ENCODE measurements around the gene EPB42.

The EPB42 gene

GRCh38 chr15:43220991-43221403 lies at the start of gene EPB42:
TSS of gene EPB42 (minus strand) at chr15:43221018. CDS start at chr15:43220825, 193 bp downstream.
- no peak for DNase-seq (ENCODE audit: low read depth, low spot score)
- H3K4me3 ChIP-seq (ENCODE audit: low read depth, low read length): no peak within 1 kb of the TSS
- CTCF ChIA-PET: interaction anchor here (1.6 to 13.2 kb wide), 3 partner anchors 15 to 64 kb away, joined by 4 to 434 read pairs (median 11); no protein-coding TSS in a partner anchor
- POLR2A ChIA-PET: no interaction called here
- no peak for TF ChIP-seq CTCF (IDR thresholded peaks at IDR 0.05; ENCODE audit: insufficient read depth, low read length, missing control alignments)

GRCh38 chr15:43270113-43270665 lies 49.4 kb upstream of the EPB42 start:
- H3K4me3 ChIP-seq (ENCODE audit: low read depth, low read length): no peak overlapping the region
- no peak for TF ChIP-seq CTCF (IDR thresholded peaks at IDR 0.05; ENCODE audit: insufficient read depth, low read length, missing control alignments)
- CTCF ChIA-PET: interaction anchor here (1.8 to 7.4 kb wide), 3 partner anchors 10 to 42 kb away, joined by 7 to 121 read pairs (median 74); no protein-coding TSS in a partner anchor
- POLR2A ChIA-PET: no interaction called here
- no peak for DNase-seq (ENCODE audit: low read depth, low spot score)

GRCh38 chr15:43268111-43269105 lies 47.6 kb upstream of the EPB42 start:
- no peak for DNase-seq (ENCODE audit: low read depth, low spot score)
- TF ChIP-seq CTCF (IDR thresholded peaks at IDR 0.05; ENCODE audit: insufficient read depth, low read length, missing control alignments): peak; percentile 26
- no peak overlapping the region for H3K4me3 ChIP-seq (ENCODE audit: low read depth, low read length)
- ChIA-PET CTCF (interaction anchor here (0.6 to 7.4 kb wide), 11 partner anchors 9 to 564 kb away, joined by 3 to 121 read pairs (median 4); no protein-coding TSS in a partner anchor), POLR2A (no interaction called here)

GRCh38 chr15:43267439-43267838 lies 46.6 kb upstream of the EPB42 start:
- POLR2A ChIA-PET: no interaction called here
- CTCF ChIA-PET: interaction anchor here (1.0 to 7.4 kb wide), 4 partner anchors 18 to 563 kb away, joined by 3 to 121 read pairs (median 39); no protein-coding TSS in a partner anchor
- no peak overlapping the region for H3K4me3 ChIP-seq (ENCODE audit: low read depth, low read length)
- DNase-seq (ENCODE audit: low read depth, low spot score): no peak
- no peak for TF ChIP-seq CTCF (IDR thresholded peaks at IDR 0.05; ENCODE audit: insufficient read depth, low read length, missing control alignments)

GRCh38 chr15:43266834-43267233 lies 46.0 kb upstream of the EPB42 start, which contains the start of gene TGM5:
TSS of gene TGM5 (minus strand) at chr15:43266928. CDS start at chr15:43266849, 79 bp downstream.
- CTCF ChIA-PET: interaction anchor here (1.4 to 7.4 kb wide), 3 partner anchors 10 to 39 kb away, joined by 4 to 121 read pairs (median 74); no protein-coding TSS in a partner anchor
- H3K4me3 ChIP-seq (ENCODE audit: low read depth, low read length): no peak within 1 kb of the TSS
- POLR2A ChIA-PET: interaction anchor here (0.6 kb wide), 1 partner anchor 36 kb away, joined by 3 read pairs; no protein-coding TSS in a partner anchor
- TF ChIP-seq CTCF (IDR thresholded peaks at IDR 0.05; ENCODE audit: insufficient read depth, low read length, missing control alignments): no peak
- DNase-seq (ENCODE audit: low read depth, low spot score): no peak

Measured in AG04449 (cell line).